IPS DF 19.7 (cell line): ENCODE data around the gene CYB561D2.
"Not testable (repeated sequence)": the region's sequence is repeated elsewhere in the genome, so short reads cannot be mapped to it uniquely, and the experiment has no call there.

ENCODE experiments used
- DNase-seq: peaks from one replicate; pipeline ENCODE4 v3.0.0-alpha.2; 2013; ENCODE audit warnings: low read depth, low spot score

CYB561D2 gene

DNA sequence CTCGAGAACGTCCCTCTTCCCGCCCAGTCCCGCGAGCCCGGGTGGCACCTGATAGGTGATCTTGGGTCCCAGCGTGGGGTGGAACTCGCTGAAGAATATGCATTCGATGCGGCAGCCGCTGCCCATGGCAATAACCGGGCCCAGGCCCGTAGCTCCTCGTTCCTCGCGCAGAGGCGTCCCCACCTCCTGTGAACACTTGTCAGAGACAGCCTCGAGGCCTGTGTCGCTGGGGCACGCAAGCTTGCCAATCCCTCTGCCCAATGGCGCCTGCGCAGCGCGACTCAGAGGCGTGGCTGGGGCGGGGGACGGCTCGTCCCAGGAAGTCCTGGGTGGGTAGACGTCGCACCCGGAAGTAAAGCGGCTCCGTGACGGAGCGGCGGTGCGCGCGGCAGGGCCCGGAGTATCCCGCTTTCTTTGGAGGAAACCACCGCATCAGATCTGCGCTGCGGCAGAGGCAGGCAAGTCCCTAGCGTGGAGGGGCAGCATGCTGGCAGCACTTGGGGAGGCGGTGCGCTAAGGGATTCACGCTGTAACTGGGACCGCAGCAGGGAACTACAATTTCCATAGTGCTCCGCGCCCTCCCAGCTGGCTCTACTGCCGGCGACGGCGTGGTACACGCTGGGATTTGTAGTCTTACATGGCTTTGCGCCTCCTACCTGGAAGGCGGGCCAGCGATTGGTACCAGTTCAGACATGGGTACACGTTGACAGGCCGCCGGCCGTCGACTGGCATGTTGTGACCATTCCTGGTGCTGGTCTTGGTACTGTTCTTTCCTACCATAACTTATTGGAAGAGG is at the start of gene CYB561D2, which contains the start of gene NPRL2:
TSS of gene CYB561D2 (plus strand) at position 336 of the 796 bp plus-strand sequence. CDS start 572 bp downstream, outside the sequence.
TSS of gene NPRL2 (minus strand) at position 249 of the 796 bp plus-strand sequence. CDS start at position 126, 123 bp downstream.
- DNase-seq: no peak

DNA sequence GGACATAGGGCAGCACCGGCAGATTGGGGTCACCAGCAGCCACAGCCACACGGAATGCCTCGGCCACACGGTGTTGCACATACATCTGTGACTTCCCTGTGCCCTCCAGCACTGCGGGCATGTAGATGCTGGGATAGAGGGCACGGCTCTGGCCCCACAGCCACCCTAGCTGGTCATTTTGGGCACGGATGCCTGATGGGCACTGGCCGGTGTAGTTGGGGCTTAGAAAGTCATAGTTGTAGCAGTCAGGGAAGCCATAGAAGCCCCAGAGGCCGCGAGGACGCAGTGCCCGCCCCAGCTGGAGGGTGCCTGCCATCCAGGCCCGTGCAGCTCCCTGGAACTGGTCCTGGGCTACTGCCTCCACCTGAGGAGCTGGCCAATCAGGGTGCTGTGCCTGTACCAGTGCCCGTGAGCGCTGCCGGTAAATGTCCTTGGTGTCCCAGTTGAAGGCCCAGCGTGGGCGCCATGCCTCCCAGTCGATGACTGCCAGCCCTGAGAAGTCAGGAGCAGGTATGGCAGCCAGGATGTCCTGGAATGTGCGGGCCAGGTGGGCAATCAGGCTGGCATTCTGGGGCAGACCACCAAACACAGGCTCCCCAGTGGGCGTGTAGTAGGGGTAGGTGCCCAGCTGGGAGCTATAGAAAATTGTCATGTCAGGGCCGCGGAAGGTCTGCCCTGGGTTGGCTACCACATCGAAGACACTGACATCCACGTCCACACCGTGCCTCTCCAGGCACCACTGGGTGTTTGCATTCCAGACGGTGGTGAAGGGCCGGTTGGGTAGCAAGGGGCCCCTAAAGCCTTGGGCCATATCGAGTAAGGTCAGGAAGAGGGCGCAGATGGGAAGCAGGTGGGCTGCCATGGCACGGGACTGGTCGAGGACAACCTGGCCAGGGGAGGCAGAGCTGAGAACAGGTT is 48.3 kb upstream of the CYB561D2 start:
- no peak for DNase-seq

DNA sequence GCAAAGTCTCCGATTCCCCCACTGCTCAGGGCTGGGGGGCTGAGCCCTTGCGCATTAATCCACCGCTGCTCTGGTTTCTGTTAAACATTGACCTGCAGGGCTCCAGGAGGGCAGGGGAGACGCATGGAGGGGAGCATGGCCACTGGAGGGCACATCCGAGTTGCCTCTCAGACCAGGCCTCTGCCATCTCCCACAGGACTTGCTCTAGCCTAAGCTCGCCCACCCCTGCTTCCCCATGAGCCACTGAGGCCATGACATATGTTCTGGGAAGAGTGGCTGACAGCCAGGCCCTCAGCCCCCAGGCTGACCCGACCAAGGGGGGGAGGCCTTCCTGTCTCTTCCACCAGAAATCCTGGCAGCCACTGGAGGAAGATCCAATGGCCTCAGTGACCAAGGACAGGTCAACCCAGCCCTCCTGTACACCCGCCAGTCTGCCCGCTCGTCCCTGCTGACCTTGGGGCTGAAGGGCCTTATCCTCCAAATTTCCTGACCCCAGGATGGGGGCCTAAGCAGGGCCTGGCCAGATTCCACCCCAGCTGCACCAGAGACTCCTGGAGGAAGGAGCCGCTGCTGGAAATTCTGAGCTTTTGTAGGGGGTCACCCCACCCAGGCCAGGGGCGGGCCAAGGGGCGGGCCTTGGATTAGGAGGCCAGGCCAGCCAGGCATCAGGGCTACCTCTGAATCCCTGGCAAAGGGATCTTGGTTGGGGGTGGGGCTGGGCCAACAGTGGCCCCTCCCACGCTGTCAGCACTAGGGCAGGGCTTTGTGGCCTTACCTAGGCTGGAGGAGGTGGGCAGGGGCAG is 47.4 kb upstream of the CYB561D2 start, which contains the start of gene HYAL1:
TSS of gene HYAL1 (minus strand) at position 562 of the 803 bp plus-strand sequence. CDS start 618 bp downstream, outside the sequence.
- no peak for DNase-seq

- DNase-seq: no peak
These were observed 46.1 kb upstream of the CYB561D2 start for GRCh38 chr3:50304601-50305000.

DNA sequence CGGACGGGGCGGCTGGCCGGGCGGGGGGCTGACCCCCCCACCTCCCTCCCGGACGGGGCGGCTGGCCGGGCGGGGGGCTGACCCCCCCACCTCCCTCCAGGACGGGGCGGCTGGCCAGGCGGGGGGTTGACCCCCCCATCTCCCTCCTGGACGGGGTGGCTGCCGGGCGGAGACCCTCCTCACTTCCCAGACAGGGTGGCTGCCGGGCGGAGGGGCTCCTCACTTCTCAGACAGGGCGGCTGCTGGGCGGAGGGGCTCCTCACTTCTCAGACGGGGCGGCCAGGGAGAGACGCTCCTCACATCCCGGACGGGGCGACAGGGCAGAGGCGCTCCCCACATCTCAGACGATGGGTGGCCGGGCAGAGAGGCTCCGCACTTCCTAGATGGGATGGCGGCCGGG is 38.6 kb upstream of the CYB561D2 start:
- DNase-seq: not testable (repeated sequence)

DNA sequence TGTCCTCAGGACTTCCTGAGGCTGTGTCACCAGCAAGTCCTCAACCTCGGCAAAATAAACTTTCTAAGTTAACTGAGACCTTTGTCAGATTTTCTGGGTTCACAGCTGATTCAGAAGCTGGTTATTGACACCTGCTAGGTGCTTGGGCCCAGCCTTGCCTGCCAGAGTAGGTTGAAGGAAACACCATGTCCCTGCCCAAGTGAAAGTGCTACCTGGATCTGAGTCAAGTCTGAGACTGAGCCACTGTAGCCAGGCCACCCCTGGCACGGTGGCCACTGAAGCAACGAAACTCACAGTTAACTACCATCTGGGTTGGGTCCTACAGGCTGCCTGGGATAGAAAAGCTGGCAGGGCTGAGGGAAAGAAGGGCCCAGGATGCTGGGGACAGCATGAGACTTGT is 36.3 kb upstream of the CYB561D2 start:
- DNase-seq: no peak

DNA sequence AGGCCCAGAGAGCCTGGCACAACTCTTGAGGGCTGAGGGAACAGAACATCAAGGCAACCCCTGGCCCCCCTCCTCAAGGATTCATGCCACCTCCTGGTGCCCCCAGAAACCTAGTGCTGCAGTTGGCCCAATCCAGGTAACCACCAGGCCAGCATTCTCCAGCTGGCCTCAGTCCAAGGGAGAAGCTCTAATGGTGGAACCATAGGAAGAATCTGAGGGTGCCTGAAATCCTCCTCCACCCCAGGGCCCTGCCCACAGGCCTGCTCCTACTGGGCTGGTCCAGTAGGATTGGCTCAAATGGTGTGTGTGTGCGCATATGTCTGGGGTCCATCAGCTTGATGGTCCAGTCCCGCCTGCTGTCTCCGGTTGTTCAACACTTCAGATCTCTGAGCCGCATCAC is 35.8 kb upstream of the CYB561D2 start:
- no peak for DNase-seq

GRCh38 chr3:50316657-50317242 is 33.9 kb upstream of the CYB561D2 start:
- DNase-seq: no peak

- no peak for DNase-seq
These were observed 33.4 kb upstream of the CYB561D2 start for GRCh38 chr3:50317300-50317699.

- DNase-seq: no peak
These were observed 32.5 kb upstream of the CYB561D2 start for GRCh38 chr3:50318163-50318562.

GRCh38 chr3:50318615-50319014 is 32.0 kb upstream of the CYB561D2 start:
- DNase-seq: no peak

DNA sequence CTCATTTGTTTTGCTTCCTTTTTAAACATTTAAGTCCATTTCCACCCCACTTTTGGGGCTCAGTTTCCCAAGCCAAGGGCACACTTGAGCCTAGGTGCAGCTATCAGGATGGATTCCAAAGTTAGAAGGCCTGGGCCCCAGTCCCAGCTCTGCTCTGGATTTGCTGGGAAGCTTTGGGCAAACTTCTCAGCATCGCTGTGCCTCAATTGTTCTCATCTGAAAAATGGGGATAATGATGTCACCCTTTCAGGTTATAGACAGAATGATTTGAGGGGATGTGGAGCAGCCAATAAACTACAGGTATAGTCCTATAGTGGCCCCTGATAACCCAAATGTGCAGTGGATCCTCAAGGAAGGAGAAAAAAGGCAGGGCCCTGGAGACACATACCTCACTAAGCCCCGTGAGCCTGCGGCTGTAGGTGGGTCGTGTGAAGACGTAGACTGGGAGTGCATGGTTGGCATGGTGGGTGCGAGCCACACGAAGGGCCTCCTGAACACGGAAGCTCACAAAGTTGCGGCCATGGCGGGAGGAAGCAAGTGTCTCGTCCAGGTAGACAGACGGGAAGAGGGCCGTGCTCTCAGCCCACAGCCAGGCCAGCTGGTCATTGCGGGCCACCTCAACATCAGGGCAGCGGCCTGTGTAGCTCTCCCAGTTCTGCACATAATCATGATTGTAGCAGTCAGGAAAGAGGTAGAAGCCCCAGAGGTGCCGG is 31.3 kb upstream of the CYB561D2 start:
- DNase-seq: no peak

- DNase-seq: no peak
These were observed 30.6 kb upstream of the CYB561D2 start for GRCh38 chr3:50319894-50320625.

GRCh38 chr3:50320853-50321335 is 29.8 kb upstream of the CYB561D2 start:
- DNase-seq: no peak

DNA sequence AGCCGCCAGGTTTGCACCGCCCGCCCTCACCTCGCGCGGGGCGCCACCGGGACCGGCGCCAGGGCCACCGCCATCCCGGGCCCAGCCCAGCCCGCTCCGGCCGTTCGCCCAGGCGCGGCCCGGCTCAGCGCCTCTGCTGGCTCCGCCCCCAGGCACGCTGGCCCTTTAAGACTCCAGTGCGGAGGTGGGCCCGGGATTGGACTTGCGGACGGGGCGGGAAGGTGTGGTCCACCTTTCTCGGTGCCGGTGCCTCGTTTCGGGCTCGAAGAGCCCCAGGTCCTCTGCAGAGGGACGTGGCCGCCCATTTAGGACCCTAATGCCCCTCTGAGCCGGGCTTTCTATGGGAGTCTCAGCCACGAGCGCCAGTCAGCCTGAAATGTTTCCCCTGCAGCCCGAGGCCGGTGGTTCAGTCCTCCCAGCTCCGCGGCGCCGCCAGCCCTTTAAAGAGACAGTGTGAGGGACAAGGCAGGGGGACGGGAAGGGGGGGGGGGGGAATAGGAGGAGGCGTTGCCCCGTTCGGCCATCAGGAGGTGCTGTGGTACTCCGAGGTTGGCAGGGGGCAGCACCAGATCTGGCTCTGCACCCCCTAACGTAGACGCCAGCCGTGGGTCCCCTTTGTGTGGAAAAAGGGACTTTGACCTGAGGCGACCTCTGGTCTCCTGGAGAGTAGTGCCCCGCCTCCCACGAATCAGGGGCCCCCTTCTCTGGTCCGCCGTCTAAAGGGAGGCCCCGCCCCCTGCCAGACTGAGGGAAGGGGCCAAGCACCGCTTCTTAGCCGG is 29.1 kb upstream of the CYB561D2 start:
- no peak for DNase-seq

DNA sequence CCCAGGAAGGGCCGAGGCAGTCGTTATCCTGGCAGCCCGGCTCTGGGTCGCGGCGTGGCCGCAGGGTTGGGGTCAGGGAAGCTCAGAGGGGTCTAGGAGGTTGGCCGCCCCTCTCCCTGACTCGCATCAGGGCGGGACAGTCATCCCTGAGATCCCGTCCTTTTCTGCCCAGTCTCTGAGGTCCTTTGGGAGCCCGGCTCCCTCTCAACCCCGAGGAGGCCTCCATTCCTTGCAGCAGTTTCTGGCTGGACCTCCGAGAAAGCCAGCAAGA is 28.6 kb upstream of the CYB561D2 start:
- DNase-seq: no peak

DNA sequence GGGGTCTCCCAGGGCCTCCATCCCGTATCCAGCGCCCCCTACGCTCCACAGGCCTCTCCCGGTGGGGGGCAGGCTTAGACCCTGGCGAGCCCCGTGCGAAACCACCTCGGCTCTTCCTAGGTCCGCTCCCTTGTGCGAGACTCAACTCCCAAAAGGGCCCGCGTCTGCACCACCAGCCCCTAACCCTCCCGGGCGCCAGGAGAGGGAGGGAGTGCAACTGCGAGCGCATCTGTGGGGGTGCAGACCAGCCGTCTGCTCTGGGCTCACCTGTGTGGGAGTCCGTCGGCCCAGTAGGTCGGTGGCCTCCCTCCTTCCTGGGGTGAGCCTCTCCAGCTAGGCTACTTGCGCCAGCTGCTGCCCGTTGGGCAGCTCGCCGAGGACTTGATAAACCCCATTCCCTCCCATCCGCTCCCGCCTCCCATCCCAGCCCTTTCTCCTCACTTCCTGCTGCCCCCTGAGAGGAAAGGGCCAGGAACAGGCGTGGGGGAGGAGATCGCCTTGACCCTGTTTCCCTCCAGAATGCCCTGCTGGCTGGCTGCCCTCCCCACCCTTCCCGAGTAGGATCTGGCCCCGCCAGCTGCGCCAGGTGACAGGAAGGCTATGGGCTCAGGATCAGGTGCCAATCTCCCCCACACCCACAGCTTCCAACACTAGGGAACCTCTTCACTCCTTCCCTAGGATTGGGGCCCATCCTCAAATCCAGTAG is 28.1 kb upstream of the CYB561D2 start, which contains the start of gene HYAL2:
TSS of gene HYAL2 (minus strand) at position 360 of the 706 bp plus-strand sequence. CDS start 2,256 bp downstream, outside the sequence.
- no peak for DNase-seq

GRCh38 chr3:50323092-50323600 is 27.5 kb upstream of the CYB561D2 start:
- DNase-seq: no peak
